HG03108 (cell line): Measurements from ENCODE around the gene CNFN.

ENCODE experiments used
- ATAC-seq: cut with Tn5 transposase; IDR thresholded peaks from one replicate; pipeline ENCODE4 v1.9.1; 2021; ENCODE audit warnings: moderate library complexity; ENCODE audit not compliant: unreplicated experiment

Gene CNFN

GRCh38 chr19:42376177-42376555 is 13.9 kb downstream of the CNFN start:
- ATAC-seq: no peak

- no peak for ATAC-seq
Observed at GRCh38 chr19:42375415-42376176, 14.5 kb downstream of the CNFN start.

GRCh38 chr19:42374826-42375376 is 15.2 kb downstream of the CNFN start:
- no peak for ATAC-seq

- ATAC-seq: no peak
Observed at GRCh38 chr19:42370626-42371175, 19.4 kb downstream of the CNFN start.

- ATAC-seq: no peak
Observed at GRCh38 chr19:42370068-42370520, 20.0 kb downstream of the CNFN start.

GRCh38 chr19:42369433-42370067 is 20.5 kb downstream of the CNFN start:
- ATAC-seq: no peak

GRCh38 chr19:42368765-42369164 is 21.3 kb downstream of the CNFN start:
- no peak for ATAC-seq

GRCh38 chr19:42368360-42368759 is 21.7 kb downstream of the CNFN start:
- ATAC-seq: no peak

GRCh38 chr19:42367929-42368328 is 22.2 kb downstream of the CNFN start:
- no peak for ATAC-seq

- no peak for ATAC-seq
Observed at GRCh38 chr19:42366673-42367072, 23.4 kb downstream of the CNFN start.

- ATAC-seq: no peak
Observed at GRCh38 chr19:42363614-42364346, 26.3 kb downstream of the CNFN start.

GRCh38 chr19:42362891-42363440 is 27.1 kb downstream of the CNFN start:
- no peak for ATAC-seq

- no peak for ATAC-seq
Observed at GRCh38 chr19:42362342-42362741, 27.8 kb downstream of the CNFN start.

- ATAC-seq: no peak
Observed at GRCh38 chr19:42361545-42361910, 28.6 kb downstream of the CNFN start.

- no peak for ATAC-seq
Observed at GRCh38 chr19:42360787-42361544, 29.1 kb downstream of the CNFN start.

- ATAC-seq: no peak
Observed at GRCh38 chr19:42357290-42357689, 32.8 kb downstream of the CNFN start.

- ATAC-seq: no peak
Observed at GRCh38 chr19:42356686-42357085, 33.4 kb downstream of the CNFN start.

- ATAC-seq: no peak
Observed at GRCh38 chr19:42355896-42356295, 34.2 kb downstream of the CNFN start.

- no peak for ATAC-seq
Observed at GRCh38 chr19:42353341-42354015, 36.6 kb downstream of the CNFN start.
